HG03439 (cell line): ENCODE results near the gene HSD17B11.
"Not testable (repeated sequence)": the region's sequence is repeated elsewhere in the genome, so short reads cannot be mapped to it uniquely, and the experiment has no call there.

ENCODE experiments used
- ATAC-seq: cut with Tn5 transposase; IDR thresholded peaks from one replicate; pipeline ENCODE4 v1.9.1; 2021; ENCODE audit warnings: mild to moderate bottlenecking, moderate library complexity; ENCODE audit not compliant: unreplicated experiment

The HSD17B11 gene

GRCh38 chr4:87310691-87311335 lies 80.2 kb downstream of the HSD17B11 start:
- ATAC-seq = no peak

- no peak for ATAC-seq
Measured at GRCh38 chr4:87309625-87310024, 81.4 kb downstream of the HSD17B11 start.

GRCh38 chr4:87306056-87306455 lies 84.9 kb downstream of the HSD17B11 start:
- ATAC-seq = peak; percentile 61

- ATAC-seq = no peak
Measured at GRCh38 chr4:87305562-87305961, 85.4 kb downstream of the HSD17B11 start.

- no peak for ATAC-seq
Measured at GRCh38 chr4:87304745-87305432, 86.1 kb downstream of the HSD17B11 start.

GRCh38 chr4:87299898-87300297 lies 91.1 kb downstream of the HSD17B11 start:
- ATAC-seq = no peak

- ATAC-seq = no peak
Measured at GRCh38 chr4:87298362-87298761, 92.6 kb downstream of the HSD17B11 start.

GRCh38 chr4:87294911-87295310 lies 96.1 kb downstream of the HSD17B11 start:
- ATAC-seq = not testable (repeated sequence)

GRCh38 chr4:87293889-87294288 lies 97.1 kb downstream of the HSD17B11 start:
- ATAC-seq = not testable (repeated sequence)

- no peak for ATAC-seq
Measured at GRCh38 chr4:87286970-87287369, 104.0 kb downstream of the HSD17B11 start.
